WTC11 (cell line): ENCODE measurements around the gene NAA80. TPM values are rescaled to one million over a fixed set of nuclear protein-coding genes. Genes with fewer than 3 reads are reported as not detected.
A peak's percentile ranks its signal among the peaks of the same experiment; 100 is the strongest.

Experiments
- ATAC-seq: fragments of 200-7000 bp; cut with Tn5 transposase; 2 replicates; pipeline ENCODE4 v1.10.0; 2021; ENCODE audit warnings: mild to moderate bottlenecking, moderate library complexity
- CTCF ChIA-PET: fragments of 300-600 bp; sonication (Branson Sonifier 250); formaldehyde crosslinking; loops from one replicate; lab custom pipeline; 2021; ENCODE audit warnings: antibody characterized with exemption; lab: Charles Lee
- POLR2A ChIA-PET: fragments of 350-600 bp; sonication (Branson Sonifier 250); formaldehyde crosslinking; loops from one replicate; lab custom pipeline; 2021; ENCODE audit warnings: antibody characterized with exemption; lab: Charles Lee
- DNase-seq: peaks from one replicate; pipeline ENCODE4 v3.0.0; 2021; ENCODE audit warnings: low spot score
- H3K27ac Mint-ChIP-seq: 2 replicates; pipeline ENCODE4 v1.8.0; 2021; ENCODE audit warnings: mixed read lengths
- H3K27me3 Mint-ChIP-seq: 2 replicates; pipeline ENCODE4 v1.8.0; 2021; ENCODE audit warnings: low read depth, mild to moderate bottlenecking, moderate library complexity, mixed read lengths
- H3K36me3 Mint-ChIP-seq: 2 replicates; pipeline ENCODE4 v1.8.0; 2021; ENCODE audit warnings: mixed read lengths
- H3K4me1 Mint-ChIP-seq: 2 replicates; pipeline ENCODE4 v1.8.0; 2022; ENCODE audit warnings: mixed read lengths
- H3K4me3 Mint-ChIP-seq: 2 replicates; pipeline ENCODE4 v1.8.0; 2021; ENCODE audit warnings: mild to moderate bottlenecking, moderate library complexity, mixed read lengths
- H3K9me3 Mint-ChIP-seq: 2 replicates; pipeline ENCODE4 v1.8.0; 2021; ENCODE audit warnings: mixed read lengths
- ARID4B ChIP-seq: sonication (generic); formaldehyde crosslinking; IDR thresholded peaks from 2 replicates; pipeline ENCODE4 v1.8.0; 2023; ENCODE audit warnings: missing genetic modification reagents, mild to moderate bottlenecking, borderline replicate concordance
- E2F1 ChIP-seq: sonication (generic); formaldehyde crosslinking; IDR thresholded peaks from 2 replicates; pipeline ENCODE4 v1.8.0; 2022; ENCODE audit warnings: mild to moderate bottlenecking, missing genetic modification reagents
- ELF4 ChIP-seq: sonication (generic); formaldehyde crosslinking; IDR thresholded peaks from 2 replicates; pipeline ENCODE4 v1.8.1; 2022; ENCODE audit warnings: low read depth, mild to moderate bottlenecking, moderate library complexity, missing genetic modification reagents
- ESRRA ChIP-seq: sonication (generic); formaldehyde crosslinking; IDR thresholded peaks from 2 replicates; pipeline ENCODE4 v1.8.1; 2022; ENCODE audit warnings: mild to moderate bottlenecking, missing genetic modification reagents, borderline replicate concordance
- FOXJ3 ChIP-seq: sonication (generic); formaldehyde crosslinking; IDR thresholded peaks from 2 replicates; pipeline ENCODE4 v1.9.0; 2021; ENCODE audit warnings: missing genetic modification reagents, mild to moderate bottlenecking, borderline replicate concordance
- FOXP4 ChIP-seq: sonication (generic); formaldehyde crosslinking; IDR thresholded peaks from 2 replicates; pipeline ENCODE4 v1.8.0; 2022; ENCODE audit warnings: mild to moderate bottlenecking, missing genetic modification reagents
- GTF2I ChIP-seq: fragments of 250-450 bp; sonication (Bioruptor Pico); conservative IDR thresholded peaks from 2 replicates; pipeline ENCODE4 v1.4.0; 2021; ENCODE audit warnings: mild to moderate bottlenecking
- IRF2 ChIP-seq: sonication (generic); formaldehyde crosslinking; IDR thresholded peaks from 2 replicates; pipeline ENCODE4 v1.8.0; 2022; ENCODE audit warnings: low read depth, missing genetic modification reagents, borderline replicate concordance
- NFYB ChIP-seq: sonication (generic); formaldehyde crosslinking; conservative IDR thresholded peaks from 2 replicates; pipeline ENCODE4 v1.8.0; 2022; ENCODE audit warnings: low read depth, missing genetic modification reagents
- RORB ChIP-seq: fragments of 250-450 bp; sonication (Bioruptor Pico); IDR thresholded peaks from 2 replicates; pipeline ENCODE4 v1.9.0; 2021; ENCODE audit warnings: mild to moderate bottlenecking
- SOX15 ChIP-seq: fragments of 250-450 bp; sonication (Bioruptor Pico); IDR thresholded peaks from 2 replicates; pipeline ENCODE4 v1.9.0; 2021; ENCODE audit warnings: mild to moderate bottlenecking
- TEAD1 ChIP-seq: sonication (generic); formaldehyde crosslinking; IDR thresholded peaks from 2 replicates; pipeline ENCODE4 v1.8.0; 2022; ENCODE audit warnings: mild to moderate bottlenecking, missing genetic modification reagents
- TP53 ChIP-seq: sonication (generic); formaldehyde crosslinking; IDR thresholded peaks from 2 replicates; pipeline ENCODE4 v1.8.1; 2023; ENCODE audit warnings: mild to moderate bottlenecking, missing genetic modification reagents
- USF2 ChIP-seq: sonication (generic); formaldehyde crosslinking; IDR thresholded peaks from 2 replicates; pipeline ENCODE4 v1.8.1; 2023; ENCODE audit warnings: mild to moderate bottlenecking, missing genetic modification reagents, moderate library complexity
- ZBTB43 ChIP-seq: sonication (generic); formaldehyde crosslinking; IDR thresholded peaks from 2 replicates; pipeline ENCODE4 v1.8.1; 2023; ENCODE audit warnings: mild to moderate bottlenecking, missing genetic modification reagents
- ZNF232 ChIP-seq: sonication (generic); formaldehyde crosslinking; IDR thresholded peaks from 2 replicates; pipeline ENCODE4 v1.8.0; 2022; ENCODE audit warnings: mild to moderate bottlenecking, missing genetic modification reagents
- ZNF423 ChIP-seq: fragments of 250-450 bp; sonication (Bioruptor Pico); IDR thresholded peaks from 2 replicates; pipeline ENCODE4 v2.1.2; 2022; ENCODE audit warnings: mild to moderate bottlenecking, moderate library complexity
- ZNF671 ChIP-seq: fragments of 250-450 bp; sonication (Bioruptor Pico); IDR thresholded peaks from 2 replicates; pipeline ENCODE4 v1.8.0; 2021; ENCODE audit warnings: mild to moderate bottlenecking
- ZSCAN18 ChIP-seq: fragments of 250-450 bp; sonication (Bioruptor Pico); IDR thresholded peaks from 2 replicates; pipeline ENCODE4 v2.1.2; 2022; ENCODE audit warnings: mild to moderate bottlenecking, moderate library complexity
- total RNA-seq: library from RNA; stranded (reverse); gene quantifications from 3 replicates; pipeline ENCODE4 v1.2.3, GENCODE V29; 2021

The NAA80 gene
- total RNA-seq, 1 experiment from 2014 or later, result 17.3 TPM

- DNase-seq, result no peak
- POLR2A ChIA-PET, result no interaction called here
- no peaks in the 10 kb centered on the region for H3K9me3 Mint-ChIP-seq
- H3K4me1 Mint-ChIP-seq, result peaks cover 35% of the 10 kb centered on the region
- CTCF ChIA-PET, result interaction anchor here (1.0 to 6.0 kb wide), 6 partner anchors 8 to 75 kb away, joined by 3 to 151 read pairs (median 6); partner anchors contain the start of gene GNAI2
- H3K36me3 Mint-ChIP-seq, result peaks cover 11% of the 10 kb centered on the region
- no peak overlapping the region for H3K27ac Mint-ChIP-seq
- TF ChIP-seq FOXP4, result no peak
- TF ChIP-seq ZNF232, result no peak
- no peak for TF ChIP-seq ESRRA (CRISPR knock-in tag)
- no peak overlapping the region for H3K4me3 Mint-ChIP-seq
- no peak for ATAC-seq
- H3K27me3 Mint-ChIP-seq, result no peaks in the 10 kb centered on the region
Observed at GRCh38 chr3:50249457-50249856, 49.7 kb downstream of the NAA80 start.

GRCh38 chr3:50248387-50248786, 50.8 kb downstream of the NAA80 start:
- no peak for DNase-seq
- Mint-ChIP-seq H3K4me1 (peaks cover 38% of the 10 kb centered on the region), H3K27ac (peak overlapping the region; percentile 90), H3K27me3 (no peaks in the 10 kb centered on the region), H3K36me3 (peaks cover 9% of the 10 kb centered on the region)
- POLR2A ChIA-PET, result interaction anchor here (0.6 kb wide), 1 partner anchor 69 kb away, joined by 3 read pairs; no protein-coding TSS in a partner anchor
- CTCF ChIA-PET, result interaction anchor here (0.5 to 6.0 kb wide), 7 partner anchors 9 to 76 kb away, joined by 3 to 151 read pairs (median 35); partner anchors contain the start of genes GNAI2 and GNAT1
- ATAC-seq, result no peak
- TF ChIP-seq TP53, result no peak
- TF ChIP-seq ZNF671 (CRISPR knock-in tag), result no peak
- no peak for TF ChIP-seq RORB
- no peak for TF ChIP-seq GTF2I (CRISPR knock-in tag)
- no peak for TF ChIP-seq TEAD1
- TF ChIP-seq NFYB, result no peak
- TF ChIP-seq ELF4, result no peak
- no peak for TF ChIP-seq ZNF423 (CRISPR knock-in tag)
- TF ChIP-seq FOXJ3 (CRISPR knock-in tag), result no peak
- TF ChIP-seq E2F1 (CRISPR knock-in tag), result no peak
- no peak for TF ChIP-seq USF2 (CRISPR knock-in tag)
- no peak for TF ChIP-seq ZBTB43 (CRISPR knock-in tag)
- TF ChIP-seq ARID4B, result no peak
- TF ChIP-seq IRF2, result no peak
- no peak for TF ChIP-seq SOX15 (CRISPR knock-in tag)
- TF ChIP-seq ZSCAN18 (CRISPR knock-in tag), result no peak
- TF ChIP-seq, all 79 proteins: peak for 0
- H3K4me3 Mint-ChIP-seq, result no peak overlapping the region
- no peaks in the 10 kb centered on the region for H3K9me3 Mint-ChIP-seq
